Subcutaneous adipose tissue (tissue), 4 donors: ENCODE data around the gene RARS1. TPM values are rescaled to one million over a fixed set of nuclear protein-coding genes. Genes with fewer than 3 reads are reported as not detected.

Experiments
- CTCF ChIP-seq: fragments of 450-650 bp; IDR thresholded peaks from one replicate; pipeline ENCODE4 v1.5.1; 2016; ENCODE audit warnings: low read depth, mild to moderate bottlenecking, control low read depth, antibody characterized with exemption, moderate library complexity
- total RNA-seq, 4 donors: library from RNA; depleted of rRNA; stranded (reverse); fragments of >200 nt; gene quantifications; one replicate each; pipeline ENCODE4 v1.1.0, GENCODE V29; 2016

Gene RARS1
- total RNA-seq, 4 donors from 2014 or later, result 49.4 to 71.9 (median 64.1) TPM

DNA sequence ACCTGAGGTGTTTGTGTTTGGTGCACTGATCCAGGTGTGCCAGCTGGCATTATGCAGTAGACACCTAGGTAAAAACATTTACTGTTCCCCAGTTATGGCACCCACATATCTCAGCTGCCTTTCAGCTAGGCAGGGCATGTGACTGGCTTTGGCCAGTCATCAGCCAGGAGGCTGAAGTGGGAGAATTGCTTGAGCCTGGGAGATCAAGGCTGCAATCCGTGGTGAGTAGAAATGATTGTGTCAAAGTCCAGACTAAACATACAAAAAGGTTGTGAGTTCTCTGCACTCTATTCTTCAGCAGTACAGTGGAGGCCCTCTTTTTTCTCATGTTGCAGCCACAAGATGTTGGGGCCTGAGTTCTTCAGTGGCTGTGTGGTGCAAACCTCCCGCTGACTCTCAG, 39.6 kb downstream of the RARS1 start:
- TF ChIP-seq CTCF, result no peak

DNA sequence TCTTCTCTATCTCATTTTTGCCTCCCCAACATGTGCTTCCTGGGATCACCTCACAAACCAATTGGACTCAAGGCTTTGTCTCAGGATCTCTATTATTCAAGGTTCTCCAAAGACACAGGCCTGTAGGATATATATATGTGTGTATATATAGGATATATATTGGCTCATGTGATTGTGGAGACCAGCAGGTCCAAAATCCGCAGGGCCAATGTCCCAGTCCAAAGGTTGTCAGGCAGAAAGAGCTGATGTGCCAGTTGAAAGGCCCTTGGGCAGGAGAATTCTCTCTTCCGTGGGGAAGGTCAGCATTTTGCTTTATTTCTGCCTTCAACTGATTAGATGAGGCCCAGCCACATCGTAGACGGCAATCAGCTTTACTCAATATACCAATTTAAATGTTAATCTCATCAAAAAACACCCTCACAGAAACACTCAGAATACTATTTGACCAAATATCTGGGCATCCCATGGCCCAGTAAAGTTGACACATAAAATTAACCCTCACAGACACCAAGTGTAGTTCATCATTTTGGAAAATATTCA, 41.6 kb downstream of the RARS1 start:
- TF ChIP-seq CTCF, result no peak

DNA sequence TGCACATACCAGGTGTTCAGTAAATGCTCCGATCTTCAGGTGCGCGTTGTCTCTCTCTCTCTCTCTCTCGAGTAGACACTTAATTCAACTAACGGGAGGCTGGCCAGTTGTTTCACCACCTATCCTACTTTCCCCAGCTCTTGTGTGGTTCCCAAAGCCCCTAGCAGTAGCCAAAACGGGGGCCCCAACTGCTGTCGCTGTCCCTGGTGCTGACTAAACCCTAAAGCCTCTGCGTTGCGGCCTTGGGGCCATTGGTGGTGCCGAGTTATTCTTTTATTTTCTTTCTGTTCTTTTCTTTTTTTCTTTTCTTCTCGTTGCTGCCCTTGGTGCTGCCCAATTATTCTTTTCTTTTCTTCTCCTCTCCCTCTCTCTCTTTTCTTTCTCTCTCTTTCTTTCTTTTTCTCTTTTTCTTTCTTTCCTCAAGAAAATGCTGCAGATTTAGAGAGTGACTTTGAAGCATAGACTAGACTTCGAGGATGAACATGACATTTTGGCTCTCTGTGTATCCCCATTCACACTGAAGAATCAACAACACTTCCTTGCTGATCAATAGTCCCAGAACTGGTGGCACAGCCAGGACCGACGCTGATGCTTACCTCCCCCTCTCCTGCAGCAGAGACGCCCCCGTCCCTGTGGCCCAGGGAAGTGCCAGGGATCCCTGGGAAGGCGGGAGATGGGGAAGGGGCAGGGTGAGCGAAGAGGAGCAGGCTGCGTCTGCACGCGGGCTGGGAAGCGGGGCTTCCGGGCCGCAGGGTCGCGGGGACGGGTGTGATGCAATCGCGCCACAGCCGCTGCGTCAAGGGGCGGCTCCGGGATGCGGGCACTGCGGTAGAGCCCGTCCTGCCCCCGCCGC, 42.5 kb downstream of the RARS1 start, which contains the start of gene FBLL1:
Gene FBLL1 (plus strand): TSS at position 785 of the 853 bp plus-strand sequence. CDS start 200 bp downstream, outside the sequence.
- TF ChIP-seq CTCF, result no peak

DNA sequence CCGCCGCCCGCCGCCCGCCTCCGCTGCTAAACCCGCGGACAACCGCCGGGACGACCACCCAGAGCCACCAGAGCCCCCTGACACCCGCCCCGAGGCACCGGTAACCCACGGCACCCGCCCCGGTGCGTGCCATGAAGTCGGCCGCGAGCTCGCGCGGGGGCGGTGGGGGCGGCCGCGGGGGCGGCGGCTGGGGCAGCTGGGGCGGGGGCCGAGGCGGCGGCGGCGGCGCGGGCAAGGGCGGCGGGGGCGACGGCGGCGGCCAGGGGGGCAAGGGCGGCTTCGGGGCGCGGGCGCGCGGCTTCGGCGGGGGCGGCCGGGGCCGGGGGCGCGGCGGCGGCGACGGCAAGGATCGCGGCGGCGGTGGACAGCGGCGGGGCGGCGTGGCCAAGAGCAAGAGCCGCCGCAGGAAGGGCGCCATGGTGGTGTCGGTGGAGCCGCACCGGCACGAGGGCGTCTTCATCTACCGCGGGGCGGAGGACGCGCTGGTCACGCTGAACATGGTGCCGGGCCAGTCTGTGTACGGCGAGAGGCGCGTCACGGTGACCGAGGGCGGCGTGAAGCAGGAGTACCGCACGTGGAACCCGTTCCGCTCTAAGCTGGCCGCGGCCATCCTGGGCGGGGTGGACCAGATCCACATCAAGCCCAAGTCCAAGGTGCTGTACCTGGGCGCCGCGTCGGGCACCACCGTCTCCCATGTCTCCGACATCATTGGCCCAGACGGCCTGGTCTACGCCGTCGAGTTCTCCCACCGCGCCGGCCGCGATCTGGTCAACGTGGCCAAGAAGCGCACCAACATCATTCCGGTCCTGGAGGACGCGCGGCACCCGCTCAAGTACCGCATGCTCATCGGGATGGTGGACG, 43.3 kb downstream of the RARS1 start:
- no peak for TF ChIP-seq CTCF

- no peak for TF ChIP-seq CTCF
These were observed 44.4 kb downstream of the RARS1 start for GRCh38 chr5:168530621-168531150.

DNA sequence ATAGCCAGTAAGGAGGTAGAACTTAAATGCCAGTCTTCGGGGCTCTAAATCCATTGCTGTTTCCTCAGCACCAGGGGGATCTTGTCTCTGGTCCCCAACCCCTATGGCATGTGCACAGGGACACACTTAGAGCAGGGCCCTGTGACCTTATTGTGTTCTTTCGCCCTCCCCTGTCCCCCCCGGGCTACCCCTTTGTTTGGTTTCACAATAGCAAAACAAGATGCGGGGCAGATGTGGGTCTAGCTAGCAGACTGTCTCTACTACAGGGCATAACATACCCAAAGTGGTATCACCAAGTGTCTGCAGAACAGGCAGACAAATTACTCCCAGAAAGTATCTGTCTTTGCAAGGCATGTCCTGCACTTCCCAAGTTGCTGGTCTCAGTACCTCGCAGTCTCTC, 44.9 kb downstream of the RARS1 start:
- TF ChIP-seq CTCF, result no peak
